Type B pancreatic cell (in vitro differentiated cells): Measurements from ENCODE around the gene ZCCHC14. TPM values are rescaled to one million over a fixed set of nuclear protein-coding genes. Genes with fewer than 3 reads are reported as not detected.
A peak's percentile ranks its signal among the peaks of the same experiment; 100 is the strongest.

Experiments used
- DNase-seq: peaks from one replicate; pipeline ENCODE4 v3.0.0; 2021; ENCODE audit warnings: mixed read lengths; ENCODE audit not compliant: unreplicated experiment; ENCODE audit errors: extremely low spot score
- H3K27ac Mint-ChIP-seq: 2 replicates; pipeline ENCODE4 v1.8.0; 2021; ENCODE audit warnings: mild to moderate bottlenecking, mixed read lengths
- H3K27me3 Mint-ChIP-seq: 2 replicates; pipeline ENCODE4 v1.8.0; 2021; ENCODE audit warnings: mixed read lengths
- H3K36me3 Mint-ChIP-seq: 2 replicates; pipeline ENCODE4 v1.8.0; 2021; ENCODE audit warnings: mixed read lengths
- H3K4me1 Mint-ChIP-seq: one replicate; pipeline ENCODE4 v1.8.0; 2021; ENCODE audit warnings: mixed read lengths; ENCODE audit not compliant: unreplicated experiment
- H3K4me3 Mint-ChIP-seq: 2 replicates; pipeline ENCODE4 v1.8.0; 2021; ENCODE audit warnings: mild to moderate bottlenecking, mixed read lengths
- H3K9me3 Mint-ChIP-seq: 2 replicates; pipeline ENCODE4 v1.8.0; 2021; ENCODE audit warnings: mixed read lengths
- CTCF ChIP-seq: fragments of 200-600 bp; sonication (generic); conservative IDR thresholded peaks from 2 replicates; pipeline ENCODE4 v1.5.0; 2021; ENCODE audit warnings: antibody characterized with exemption, mild to moderate bottlenecking
- total RNA-seq: library from RNA; stranded (reverse); gene quantifications from 2 replicates; pipeline ENCODE4 v1.2.1, GENCODE V29; 2021; ENCODE audit warnings: low replicate concordance

Gene ZCCHC14
- total RNA-seq, 1 donor from 2014 or later: 32.3 TPM

- Mint-ChIP-seq H3K4me1 (no peaks in the 10 kb centered on the region), H3K27me3 (no peaks in the 10 kb centered on the region), H3K4me3 (no peak overlapping the region), H3K9me3 (no peaks in the 10 kb centered on the region), H3K27ac (no peak overlapping the region), H3K36me3 (peaks cover 13% of the 10 kb centered on the region)
- no peak for TF ChIP-seq CTCF
- no peak for DNase-seq
Observed at GRCh38 chr16:87417528-87417910, 75.3 kb downstream of the ZCCHC14 start.

DNA sequence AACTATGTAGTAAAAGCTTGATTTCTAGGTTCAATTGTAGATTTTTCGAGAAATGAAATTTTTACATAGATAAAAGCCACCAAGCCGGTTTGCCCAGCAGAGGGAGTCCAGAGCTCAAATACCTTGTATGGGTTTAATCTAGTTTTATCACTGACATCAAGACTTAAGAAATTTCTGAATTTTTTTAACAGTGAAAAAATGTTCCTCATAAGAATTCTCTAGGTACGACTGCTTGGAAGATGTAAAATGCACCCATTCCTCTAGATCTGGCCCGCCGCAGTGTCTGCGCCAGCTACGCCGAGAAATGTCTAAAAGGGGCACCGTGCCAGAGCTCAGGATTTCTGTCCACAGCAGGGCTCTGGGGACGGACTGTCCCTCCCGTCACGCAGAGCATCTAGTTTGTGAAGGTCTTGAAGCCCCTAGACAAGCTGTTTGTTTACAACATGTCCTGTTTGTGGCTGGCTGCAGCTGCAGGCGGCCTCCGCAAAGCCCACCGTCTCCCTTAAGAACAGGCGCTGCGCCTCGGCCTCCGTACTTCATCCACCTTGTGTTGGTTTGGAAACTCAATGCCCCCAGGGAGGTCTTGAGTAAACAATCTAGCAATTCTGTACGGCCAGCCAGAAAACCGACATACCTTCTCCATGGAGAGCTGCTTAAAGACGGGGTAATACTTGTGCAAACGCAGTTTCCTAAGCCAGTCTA, 75.8 kb downstream of the ZCCHC14 start:
- TF ChIP-seq CTCF: peak; percentile 78
- H3K4me3 Mint-ChIP-seq: no peak overlapping the region
- no peaks in the 10 kb centered on the region for H3K27me3 Mint-ChIP-seq
- peaks cover 10% of the 10 kb centered on the region for H3K36me3 Mint-ChIP-seq
- no peaks in the 10 kb centered on the region for H3K4me1 Mint-ChIP-seq
- no peak overlapping the region for H3K27ac Mint-ChIP-seq
- no peaks in the 10 kb centered on the region for H3K9me3 Mint-ChIP-seq
- no peak for DNase-seq

GRCh38 chr16:87415441-87415840, 77.4 kb downstream of the ZCCHC14 start:
- TF ChIP-seq CTCF: no peak
- H3K4me3 Mint-ChIP-seq: no peak overlapping the region
- no peak for DNase-seq
- H3K36me3 Mint-ChIP-seq: peaks cover 8% of the 10 kb centered on the region
- no peak overlapping the region for H3K27ac Mint-ChIP-seq
- no peaks in the 10 kb centered on the region for H3K4me1 Mint-ChIP-seq
- H3K9me3 Mint-ChIP-seq: no peaks in the 10 kb centered on the region
- H3K27me3 Mint-ChIP-seq: no peaks in the 10 kb centered on the region

DNA sequence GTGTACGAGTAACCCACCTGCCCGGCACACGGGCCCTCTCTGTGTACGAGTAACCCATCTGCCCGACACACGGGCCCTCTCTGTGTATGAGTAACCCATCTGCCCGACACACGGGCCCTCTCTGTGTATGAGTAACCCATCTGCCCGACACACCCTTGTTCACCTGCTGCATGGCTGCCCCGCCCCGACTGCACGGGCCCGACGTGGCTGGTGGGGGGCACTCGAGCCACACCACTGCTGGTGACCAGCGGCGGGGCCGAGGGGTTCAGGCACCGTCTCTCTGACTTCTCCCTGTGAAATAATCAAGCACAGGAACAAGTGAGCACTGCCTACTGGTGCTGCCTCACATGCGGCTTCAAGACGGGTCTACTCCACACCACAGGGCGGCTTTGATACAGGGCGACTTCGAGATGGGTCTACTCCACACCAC, 78.6 kb downstream of the ZCCHC14 start:
- Mint-ChIP-seq H3K27ac (no peak overlapping the region), H3K4me3 (no peak overlapping the region), H3K4me1 (no peaks in the 10 kb centered on the region), H3K9me3 (no peaks in the 10 kb centered on the region), H3K36me3 (peaks cover 8% of the 10 kb centered on the region), H3K27me3 (no peaks in the 10 kb centered on the region)
- TF ChIP-seq CTCF: no peak
- no peak for DNase-seq

- Mint-ChIP-seq H3K27ac (no peak overlapping the region), H3K36me3 (peaks cover 8% of the 10 kb centered on the region), H3K9me3 (no peaks in the 10 kb centered on the region), H3K4me1 (no peaks in the 10 kb centered on the region), H3K27me3 (no peaks in the 10 kb centered on the region), H3K4me3 (no peak overlapping the region)
- no peak for DNase-seq
- no peak for TF ChIP-seq CTCF
Observed at GRCh38 chr16:87412996-87413421, 79.8 kb downstream of the ZCCHC14 start.
